Fibroblast of lung (primary cell): ENCODE results near the gene ETF1. TPM values are rescaled to one million over a fixed set of nuclear protein-coding genes. Genes with fewer than 3 reads are reported as not detected.

Experiments used
- DNase-seq, 2 donors: peaks; one replicate each; pipeline versions ENCODE4 v3.0.0 to v3.0.0-alpha.2; 2010; ENCODE audit warnings: low read depth in 2 of 2
- H2AFZ ChIP-seq: 2 replicates; pipeline ENCODE4 v1.5.1; 2012; ENCODE audit warnings: low read length, control low read depth, inconsistent platforms
- H3K27ac ChIP-seq: 2 replicates; pipeline ENCODE4 v1.5.1; 2011; ENCODE audit warnings: low read length, control low read depth; ENCODE audit not compliant: insufficient read depth
- H3K27me3 ChIP-seq: 2 replicates; pipeline ENCODE4 v1.5.1; 2011; ENCODE audit warnings: mild to moderate bottlenecking, low read length; ENCODE audit not compliant: control insufficient read depth, insufficient read depth
- H3K36me3 ChIP-seq: 2 replicates; pipeline ENCODE4 v1.5.1; 2011; ENCODE audit warnings: low read length; ENCODE audit not compliant: control insufficient read depth, insufficient read depth
- H3K4me1 ChIP-seq: 2 replicates; pipeline ENCODE4 v1.5.1; 2011; ENCODE audit warnings: low read length; ENCODE audit not compliant: control insufficient read depth, insufficient read depth; ENCODE audit errors: extremely low read depth
- H3K4me2 ChIP-seq: 2 replicates; pipeline ENCODE4 v1.5.1; 2011; ENCODE audit warnings: low read length, control low read depth; ENCODE audit not compliant: insufficient read depth; ENCODE audit errors: extremely low read depth
- H3K4me3 ChIP-seq, 4 experiments: fragments of 200-600 bp in 1 of 4; sonication (generic) in 1 of 4; replicated peaks in 1 of 4; 2 replicates each; pipeline ENCODE4 v1.5.1; 2011 to 2016; ENCODE audit warnings: low read length in 4 of 4, low read depth in 3 of 4, mild to moderate bottlenecking in 3 of 4, control low read depth in 2 of 4, inconsistent platforms in 1 of 4, mixed read lengths in 1 of 4; ENCODE audit not compliant: insufficient read depth in 1 of 4; ENCODE audit errors: control extremely low read depth in 1 of 4
- H3K79me2 ChIP-seq: 2 replicates; pipeline ENCODE4 v1.5.1; 2012; ENCODE audit warnings: mild to moderate bottlenecking, low read length, inconsistent platforms; ENCODE audit not compliant: control insufficient read depth, insufficient read depth
- H3K9ac ChIP-seq: 2 replicates; pipeline ENCODE4 v1.5.1; 2011; ENCODE audit warnings: mild to moderate bottlenecking, low read length, control low read depth; ENCODE audit not compliant: insufficient read depth
- H3K9me3 ChIP-seq: 2 replicates; pipeline ENCODE4 v1.5.1; 2012; ENCODE audit warnings: low read depth, low read length; ENCODE audit not compliant: control insufficient read depth, insufficient read depth
- H4K20me1 ChIP-seq: 2 replicates; pipeline ENCODE4 v1.5.1; 2011; ENCODE audit warnings: low read length; ENCODE audit not compliant: control insufficient read depth, insufficient read depth; ENCODE audit errors: extremely low read depth
- EZH2 ChIP-seq: IDR thresholded peaks from 2 replicates; pipeline ENCODE4 v1.5.1; 2012; ENCODE audit warnings: low read length, control low read depth, mild to moderate bottlenecking; ENCODE audit errors: missing control alignments
- polyA plus RNA-seq, 2 donors: library from polyadenylated mRNA; depleted of rRNA in 1 of 2; stranded (reverse) in 1 of 2; unstranded in 1 of 2; fragments of >200 nt; gene quantifications; 2 replicates each; pipeline ENCODE4 v1.2.1, GENCODE V29; 2011 to 2012; ENCODE audit warnings: missing spikeins in 1 of 2
- total RNA-seq: library from RNA; depleted of rRNA; stranded (reverse); fragments of >200 nt; gene quantifications from 2 replicates; pipeline ENCODE4 v1.2.1, GENCODE V29; 2014
- TF ChIP-seq, protein P1 (sequence below), 2 donors: IDR thresholded peaks in 1 of 2; conservative IDR thresholded peaks in 1 of 2; 1 replicate in 1 of 2; 2 replicates in 1 of 2; pipeline ENCODE4 v1.5.1; 2011 to 2012; ENCODE audit warnings: low read length in 2 of 2, control low read depth in 1 of 2, inconsistent platforms in 1 of 2, low read depth in 1 of 2, mild to moderate bottlenecking in 1 of 2

ETF1 gene
- total and polyA plus RNA-seq, 2 donors (not counting 1 experiment from before 2014, with no cell fraction given), result 94.0 to 118 TPM

DNA sequence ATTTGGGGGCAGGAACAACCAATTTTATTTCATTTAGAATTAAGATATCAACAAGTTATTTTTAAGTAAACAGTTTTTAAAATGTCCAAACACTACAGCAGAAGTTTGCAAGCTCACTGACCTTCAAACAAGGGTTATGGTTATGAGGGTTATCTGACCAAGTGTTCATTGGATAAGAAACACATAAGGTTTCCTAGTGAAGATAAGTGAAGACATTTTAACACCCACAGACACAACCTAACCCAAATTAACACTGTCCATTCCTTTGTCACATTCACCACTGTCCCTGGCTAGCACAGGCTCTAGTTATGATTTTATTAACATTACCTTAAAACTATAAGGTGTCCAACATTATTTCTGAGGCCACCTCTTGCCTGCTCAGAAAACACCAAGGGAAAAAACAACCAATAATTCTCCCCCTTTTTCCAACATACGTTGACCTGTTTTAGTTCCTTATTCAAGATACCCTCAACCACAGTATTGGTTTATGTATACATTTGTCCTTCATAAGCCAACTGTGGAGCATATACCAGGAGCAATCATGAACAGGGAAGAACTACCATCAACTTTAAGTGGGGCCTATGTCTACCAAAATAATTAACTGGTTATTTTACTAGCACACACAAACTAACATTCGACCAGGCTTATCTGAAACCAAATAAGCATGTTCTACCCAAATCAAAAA is 4.0 kb downstream of the ETF1 start:
- no peak for DNase-seq
- TF ChIP-seq, protein P1, sequence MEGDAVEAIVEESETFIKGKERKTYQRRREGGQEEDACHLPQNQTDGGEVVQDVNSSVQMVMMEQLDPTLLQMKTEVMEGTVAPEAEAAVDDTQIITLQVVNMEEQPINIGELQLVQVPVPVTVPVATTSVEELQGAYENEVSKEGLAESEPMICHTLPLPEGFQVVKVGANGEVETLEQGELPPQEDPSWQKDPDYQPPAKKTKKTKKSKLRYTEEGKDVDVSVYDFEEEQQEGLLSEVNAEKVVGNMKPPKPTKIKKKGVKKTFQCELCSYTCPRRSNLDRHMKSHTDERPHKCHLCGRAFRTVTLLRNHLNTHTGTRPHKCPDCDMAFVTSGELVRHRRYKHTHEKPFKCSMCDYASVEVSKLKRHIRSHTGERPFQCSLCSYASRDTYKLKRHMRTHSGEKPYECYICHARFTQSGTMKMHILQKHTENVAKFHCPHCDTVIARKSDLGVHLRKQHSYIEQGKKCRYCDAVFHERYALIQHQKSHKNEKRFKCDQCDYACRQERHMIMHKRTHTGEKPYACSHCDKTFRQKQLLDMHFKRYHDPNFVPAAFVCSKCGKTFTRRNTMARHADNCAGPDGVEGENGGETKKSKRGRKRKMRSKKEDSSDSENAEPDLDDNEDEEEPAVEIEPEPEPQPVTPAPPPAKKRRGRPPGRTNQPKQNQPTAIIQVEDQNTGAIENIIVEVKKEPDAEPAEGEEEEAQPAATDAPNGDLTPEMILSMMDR (conservative IDR thresholded peaks at IDR 0.05 in 1 of 2, IDR thresholded peaks at IDR 0.05 in 1 of 2; ENCODE audit: low read depth in 1 of 2, low read length in 2 of 2), result no peak
- TF ChIP-seq EZH2, result no peak
- H2AFZ ChIP-seq, result no peak overlapping the region
- H4K20me1 ChIP-seq, result no peaks in the 10 kb centered on the region
- H3K9me3 ChIP-seq, result no peaks in the 10 kb centered on the region
- H3K4me1 ChIP-seq, result no peaks in the 10 kb centered on the region
- H3K27ac ChIP-seq, result no peak overlapping the region
- H3K27me3 ChIP-seq, result no peaks in the 10 kb centered on the region
- H3K79me2 ChIP-seq, result peaks cover 89% of the 10 kb centered on the region
- H3K4me2 ChIP-seq, result no peak overlapping the region
- H3K4me3 ChIP-seq, result peak overlapping the region in 1 of 4 experiments; percentile 8
- no peak overlapping the region for H3K9ac ChIP-seq
- H3K36me3 ChIP-seq, result peaks cover 4% of the 10 kb centered on the region

DNA sequence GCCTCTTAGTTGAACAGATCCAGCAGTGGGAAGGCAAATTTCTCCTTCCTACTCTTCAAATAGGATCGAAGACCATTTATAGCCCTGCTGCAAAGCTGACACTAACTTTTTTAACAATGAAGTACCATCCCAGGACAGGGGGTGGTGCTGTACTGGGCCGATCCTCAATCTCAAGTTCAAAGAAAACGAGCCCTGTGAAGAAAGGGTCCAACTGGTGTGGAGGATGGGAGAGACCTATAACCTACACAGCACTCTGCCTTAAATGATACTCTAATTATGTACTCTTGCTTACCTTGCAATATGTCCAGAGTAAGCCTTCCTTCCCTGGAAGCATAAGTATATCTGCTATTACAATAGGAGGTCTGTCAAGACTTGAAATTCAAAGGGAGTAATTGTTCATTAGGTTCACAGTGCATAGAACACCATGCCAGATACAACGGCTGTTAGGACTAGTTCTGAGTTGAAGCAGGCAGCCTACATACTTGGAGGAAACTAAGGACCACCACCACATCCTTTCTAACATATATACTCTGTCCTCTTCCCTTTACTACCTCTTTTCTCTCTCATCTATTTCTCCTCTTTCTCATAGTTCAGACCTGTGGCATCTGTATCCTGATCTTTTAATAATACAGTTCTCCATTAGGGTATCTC is 6.2 kb downstream of the ETF1 start:
- H2AFZ ChIP-seq, result no peak overlapping the region
- no peaks in the 10 kb centered on the region for H3K9me3 ChIP-seq
- H3K4me3 ChIP-seq, result no peak overlapping the region
- no peaks in the 10 kb centered on the region for H3K4me1 ChIP-seq
- H4K20me1 ChIP-seq, result no peaks in the 10 kb centered on the region
- no peak for TF ChIP-seq EZH2
- TF ChIP-seq, protein P1 (conservative IDR thresholded peaks at IDR 0.05 in 1 of 2, IDR thresholded peaks at IDR 0.05 in 1 of 2; ENCODE audit: low read depth in 1 of 2, low read length in 2 of 2), result peak; percentile 37 to 47
- DNase-seq, result peak in 1 of 2 donors; percentile 6
- H3K36me3 ChIP-seq, result peaks cover 4% of the 10 kb centered on the region
- no peak overlapping the region for H3K9ac ChIP-seq
- no peak overlapping the region for H3K4me2 ChIP-seq
- peaks cover 93% of the 10 kb centered on the region for H3K79me2 ChIP-seq
- H3K27ac ChIP-seq, result no peak overlapping the region
- H3K27me3 ChIP-seq, result no peaks in the 10 kb centered on the region

DNA sequence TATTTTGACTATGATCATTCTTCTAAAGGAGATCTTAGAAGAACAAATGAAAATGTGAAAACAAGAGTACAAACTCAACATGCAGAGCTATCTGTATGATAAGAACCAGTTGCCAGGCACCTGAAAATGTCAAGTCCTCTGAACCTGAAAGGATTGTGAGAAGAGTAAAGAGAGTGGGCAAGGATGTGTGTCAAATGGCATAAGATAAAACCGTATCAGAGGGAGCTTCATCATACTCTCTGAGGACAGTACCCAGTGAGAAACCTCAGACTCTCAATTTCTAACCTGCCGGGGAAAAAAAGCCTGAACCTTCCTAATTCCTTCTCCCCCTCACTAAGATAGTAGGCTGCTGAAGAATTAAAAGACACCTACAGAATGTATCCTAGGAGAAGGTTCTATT is 6.8 kb downstream of the ETF1 start:
- no peak overlapping the region for H3K4me3 ChIP-seq
- no peaks in the 10 kb centered on the region for H3K9me3 ChIP-seq
- TF ChIP-seq, protein P1 (conservative IDR thresholded peaks at IDR 0.05 in 1 of 2, IDR thresholded peaks at IDR 0.05 in 1 of 2; ENCODE audit: low read depth in 1 of 2, low read length in 2 of 2), result no peak
- TF ChIP-seq EZH2, result no peak
- H3K4me1 ChIP-seq, result no peaks in the 10 kb centered on the region
- H3K4me2 ChIP-seq, result no peak overlapping the region
- no peak overlapping the region for H2AFZ ChIP-seq
- no peaks in the 10 kb centered on the region for H4K20me1 ChIP-seq
- DNase-seq, result no peak
- H3K79me2 ChIP-seq, result peaks cover 92% of the 10 kb centered on the region
- no peaks in the 10 kb centered on the region for H3K27me3 ChIP-seq
- H3K36me3 ChIP-seq, result peaks cover 4% of the 10 kb centered on the region
- H3K27ac ChIP-seq, result no peak overlapping the region
- H3K9ac ChIP-seq, result no peak overlapping the region
